Subcutaneous abdominal adipose tissue (tissue), 5 donors: ENCODE data around the gene CRMP1.

Source experiments
- H3K27ac ChIP-seq: one replicate; pipeline ENCODE4 v1.7.0; 2013; ENCODE audit warnings: low read depth, mild to moderate bottlenecking, inconsistent platforms, low read length, moderate library complexity
- H3K27me3 ChIP-seq, 5 donors: one replicate each; pipeline ENCODE4 v1.7.0; 2013; ENCODE audit warnings: low read length in 5 of 5, inconsistent platforms in 1 of 5; ENCODE audit not compliant: control insufficient read depth in 5 of 5, insufficient read depth in 4 of 5
- H3K36me3 ChIP-seq, 5 donors: one replicate each; pipeline ENCODE4 v1.7.0; 2013; ENCODE audit warnings: low read length in 5 of 5; ENCODE audit not compliant: control insufficient read depth in 5 of 5, insufficient read depth in 5 of 5
- H3K4me1 ChIP-seq, 5 donors: one replicate each; pipeline ENCODE4 v1.7.0; 2013; ENCODE audit warnings: low read length in 5 of 5, mild to moderate bottlenecking in 3 of 5, moderate library complexity in 1 of 5; ENCODE audit not compliant: control insufficient read depth in 5 of 5, insufficient read depth in 5 of 5
- H3K4me3 ChIP-seq, 5 donors: one replicate each; pipeline ENCODE4 v1.7.0; 2013; ENCODE audit warnings: low read length in 5 of 5, low read depth in 1 of 5
- H3K9ac ChIP-seq, 5 donors: one replicate each; pipeline ENCODE4 v1.7.0; 2013; ENCODE audit warnings: low read length in 5 of 5, mild to moderate bottlenecking in 4 of 5, moderate library complexity in 3 of 5
- H3K9me3 ChIP-seq, 5 donors: one replicate each; pipeline ENCODE4 v1.7.0; 2013; ENCODE audit warnings: low read length in 5 of 5; ENCODE audit not compliant: control insufficient read depth in 5 of 5
- donor health status: healthy.
- donor health status: healthy.
- donor health status: healthy.
- donor health status: healthy.
- donor health status: healthy.

The CRMP1 gene

GRCh38 chr4:5881340-5881739, 11.5 kb downstream of the CRMP1 start:
- Histone ChIP-seq H3K4me3 (no peak overlapping the region), H3K27ac (no peak overlapping the region), H3K9ac (no peak overlapping the region), H3K9me3 (no peaks in the 10 kb centered on the region), H3K4me1 (no peaks in the 10 kb centered on the region), H3K36me3 (no peaks in the 10 kb centered on the region), H3K27me3 (peaks cover 8 to 19% (median 16%) of the 10 kb centered on the region in 5 donors)

- no peak overlapping the region for H3K27ac ChIP-seq
- H3K4me1 ChIP-seq, result no peaks in the 10 kb centered on the region
- H3K9me3 ChIP-seq, result no peaks in the 10 kb centered on the region
- H3K36me3 ChIP-seq, result no peaks in the 10 kb centered on the region
- H3K27me3 ChIP-seq, result peaks cover 0 to 15% (median 9%) of the 10 kb centered on the region in 5 donors
- H3K9ac ChIP-seq, result no peak overlapping the region
- H3K4me3 ChIP-seq, result no peak overlapping the region
Measured at GRCh38 chr4:5878359-5878758, 14.5 kb downstream of the CRMP1 start.

- Histone ChIP-seq H3K4me3 (no peak overlapping the region), H3K36me3 (no peaks in the 10 kb centered on the region), H3K27me3 (peaks cover 0 to 18% (median 9%) of the 10 kb centered on the region in 5 donors), H3K27ac (no peak overlapping the region), H3K9ac (no peak overlapping the region), H3K4me1 (no peaks in the 10 kb centered on the region), H3K9me3 (peaks cover 0 to 4% (median 0%) of the 10 kb centered on the region in 5 donors)
Measured at GRCh38 chr4:5877392-5877791, 15.5 kb downstream of the CRMP1 start.

- Histone ChIP-seq H3K27me3 (peaks cover 0 to 18% (median 14%) of the 10 kb centered on the region in 5 donors), H3K9me3 (peaks cover 0 to 4% (median 0%) of the 10 kb centered on the region in 5 donors), H3K36me3 (no peaks in the 10 kb centered on the region), H3K9ac (no peak overlapping the region), H3K4me1 (no peaks in the 10 kb centered on the region), H3K4me3 (no peak overlapping the region), H3K27ac (no peak overlapping the region)
Measured at GRCh38 chr4:5874811-5875449, 18.0 kb downstream of the CRMP1 start.

GRCh38 chr4:5870701-5871100, 22.2 kb downstream of the CRMP1 start:
- H3K9me3 ChIP-seq, result peaks cover 0 to 4% (median 0%) of the 10 kb centered on the region in 5 donors
- no peak overlapping the region for H3K27ac ChIP-seq
- H3K9ac ChIP-seq, result no peak overlapping the region
- H3K4me1 ChIP-seq, result no peaks in the 10 kb centered on the region
- H3K27me3 ChIP-seq, result peaks cover 0 to 13% (median 6%) of the 10 kb centered on the region in 5 donors
- no peak overlapping the region for H3K4me3 ChIP-seq
- H3K36me3 ChIP-seq, result no peaks in the 10 kb centered on the region

- no peaks in the 10 kb centered on the region for H3K36me3 ChIP-seq
- H3K4me1 ChIP-seq, result no peaks in the 10 kb centered on the region
- H3K9me3 ChIP-seq, result peaks cover 0 to 4% (median 0%) of the 10 kb centered on the region in 5 donors
- peaks cover 0 to 13% (median 6%) of the 10 kb centered on the region in 5 donors for H3K27me3 ChIP-seq
- no peak overlapping the region for H3K4me3 ChIP-seq
- no peak overlapping the region for H3K9ac ChIP-seq
- H3K27ac ChIP-seq, result no peak overlapping the region
Measured at GRCh38 chr4:5869966-5870619, 22.8 kb downstream of the CRMP1 start.

- no peak overlapping the region for H3K27ac ChIP-seq
Measured at GRCh38 chr4:5867866-5868265, 25.0 kb downstream of the CRMP1 start.

GRCh38 chr4:5866841-5867813, 25.8 kb downstream of the CRMP1 start:
- no peak overlapping the region for H3K27ac ChIP-seq
- no peaks in the 10 kb centered on the region for H3K4me1 ChIP-seq
- no peaks in the 10 kb centered on the region for H3K9me3 ChIP-seq
- H3K9ac ChIP-seq, result no peak overlapping the region
- H3K36me3 ChIP-seq, result no peaks in the 10 kb centered on the region
- peaks cover 0 to 19% (median 2%) of the 10 kb centered on the region in 5 donors for H3K27me3 ChIP-seq
- no peak overlapping the region for H3K4me3 ChIP-seq

More at GRCh38 chr4:5867866-5868265, 25.0 kb downstream of the CRMP1 start:
- no peaks in the 10 kb centered on the region for H3K4me1 ChIP-seq
- H3K4me3 ChIP-seq, result no peak overlapping the region
- peaks cover 0 to 1% (median 0%) of the 10 kb centered on the region in 5 donors for H3K9me3 ChIP-seq
- H3K9ac ChIP-seq, result no peak overlapping the region
- peaks cover 2 to 18% (median 3%) of the 10 kb centered on the region in 5 donors for H3K27me3 ChIP-seq
- H3K36me3 ChIP-seq, result no peaks in the 10 kb centered on the region

- H3K27ac ChIP-seq, result no peak overlapping the region
- H3K9ac ChIP-seq, result no peak overlapping the region
- no peaks in the 10 kb centered on the region for H3K9me3 ChIP-seq
- H3K36me3 ChIP-seq, result no peaks in the 10 kb centered on the region
- no peak overlapping the region for H3K4me3 ChIP-seq
- no peaks in the 10 kb centered on the region for H3K4me1 ChIP-seq
- peaks cover 0 to 24% (median 2%) of the 10 kb centered on the region in 5 donors for H3K27me3 ChIP-seq
Measured at GRCh38 chr4:5865896-5866599, 26.8 kb downstream of the CRMP1 start.
